ENCODE data around the gene PCDHB7. TPM values are rescaled to one million over a fixed set of nuclear protein-coding genes. Genes with fewer than 3 reads are reported as not detected.
"Not testable (repeated sequence)": the region's sequence is repeated elsewhere in the genome, so short reads cannot be mapped to it uniquely, and the experiment has no call there.

The PCDHB7 gene
- total RNA-seq = 5.1 and 6.6 TPM in 2 replicates
- polyA plus RNA-seq (2012) = 4.0 TPM

DNA sequence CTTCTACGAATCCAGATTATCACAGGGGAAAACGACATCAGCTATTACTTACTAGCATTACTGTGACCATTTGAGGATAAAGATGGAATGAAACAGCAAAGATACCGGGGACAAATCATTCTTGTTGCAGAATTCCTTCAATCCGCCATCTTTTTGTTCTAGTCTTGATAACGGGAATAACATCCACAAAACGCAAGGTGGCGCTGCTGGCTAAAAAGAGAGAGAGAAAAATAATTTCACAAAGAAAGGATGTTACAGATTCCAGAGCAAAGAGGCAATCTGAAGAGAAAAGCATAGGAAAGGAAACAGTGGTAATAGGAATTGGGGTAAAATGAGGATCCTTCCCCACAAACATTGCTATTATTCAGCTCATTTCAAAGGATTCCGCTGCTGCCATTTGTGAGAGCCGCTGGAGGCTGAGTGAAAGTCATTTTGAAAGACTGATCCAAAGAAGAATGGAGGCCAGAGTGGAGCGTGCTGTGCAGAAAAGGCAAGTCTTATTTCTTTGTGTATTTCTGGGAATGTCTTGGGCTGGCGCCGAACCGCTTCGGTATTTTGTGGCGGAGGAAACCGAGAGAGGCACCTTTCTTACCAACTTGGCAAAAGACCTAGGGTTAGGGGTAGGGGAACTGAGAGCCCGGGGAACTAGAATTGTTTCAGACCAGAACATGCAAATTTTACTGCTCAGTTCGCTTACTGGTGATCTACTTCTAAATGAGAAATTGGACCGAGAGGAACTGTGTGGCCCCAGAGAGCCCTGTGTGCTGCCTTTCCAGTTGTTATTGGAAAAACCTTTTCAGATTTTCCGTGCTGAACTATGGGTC lies at the start of gene PCDHB7:
Gene PCDHB7, plus strand, starts transcription at position 264 of the 824 bp plus-strand sequence. Its CDS starts 192 bp downstream, at position 456.
- peak; percentile 82 for DNase-seq (ENCODE audit: low read depth)

DNA sequence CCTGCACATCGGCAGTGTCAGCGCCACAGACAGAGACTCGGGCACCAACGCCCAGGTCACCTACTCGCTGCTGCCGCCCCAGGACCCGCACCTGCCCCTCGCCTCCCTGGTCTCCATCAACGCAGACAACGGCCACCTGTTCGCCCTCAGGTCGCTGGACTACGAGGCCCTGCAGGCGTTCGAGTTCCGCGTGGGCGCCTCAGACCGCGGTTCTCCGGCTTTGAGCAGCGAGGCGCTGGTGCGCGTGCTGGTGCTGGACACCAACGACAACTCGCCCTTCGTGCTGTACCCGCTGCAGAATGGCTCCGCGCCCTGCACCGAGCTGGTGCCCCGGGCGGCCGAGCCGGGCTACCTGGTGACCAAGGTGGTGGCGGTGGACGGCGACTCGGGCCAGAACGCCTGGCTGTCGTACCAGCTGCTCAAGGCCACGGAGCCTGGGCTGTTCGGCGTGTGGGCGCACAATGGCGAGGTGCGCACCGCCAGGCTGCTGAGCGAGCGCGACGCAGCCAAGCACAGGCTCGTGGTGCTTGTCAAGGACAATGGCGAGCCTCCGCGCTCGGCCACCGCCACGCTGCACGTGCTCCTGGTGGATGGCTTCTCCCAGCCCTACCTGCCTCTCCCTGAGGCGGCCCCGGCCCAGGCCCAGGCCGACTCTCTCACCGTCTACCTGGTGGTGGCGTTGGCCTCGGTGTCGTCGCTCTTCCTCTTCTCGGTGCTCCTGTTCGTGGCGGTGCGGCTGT lies 48.9 kb upstream of the PCDHB7 start:
- DNase-seq (ENCODE audit: low read depth) = not testable (repeated sequence)

DNA sequence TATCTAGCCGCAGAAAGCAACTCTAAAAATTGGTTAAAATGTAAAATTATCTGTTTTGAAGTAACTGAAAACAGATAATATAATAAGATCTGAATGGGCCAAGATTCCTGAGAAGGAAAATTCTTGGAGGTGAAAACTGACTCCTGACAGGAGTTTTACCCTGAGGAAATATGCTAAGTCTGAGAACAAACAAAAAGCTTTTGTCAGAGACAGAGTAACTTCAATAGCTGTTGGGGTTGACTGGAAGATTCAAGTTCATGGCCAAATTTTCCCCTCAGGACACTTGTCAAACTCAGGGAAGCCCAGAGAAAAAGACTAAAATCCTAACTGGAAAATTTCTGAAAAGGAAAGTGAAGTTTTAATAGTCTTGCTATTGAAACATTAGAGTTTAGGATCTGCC lies 45.1 kb upstream of the PCDHB7 start:
- no peak for DNase-seq (ENCODE audit: low read depth)

DNA sequence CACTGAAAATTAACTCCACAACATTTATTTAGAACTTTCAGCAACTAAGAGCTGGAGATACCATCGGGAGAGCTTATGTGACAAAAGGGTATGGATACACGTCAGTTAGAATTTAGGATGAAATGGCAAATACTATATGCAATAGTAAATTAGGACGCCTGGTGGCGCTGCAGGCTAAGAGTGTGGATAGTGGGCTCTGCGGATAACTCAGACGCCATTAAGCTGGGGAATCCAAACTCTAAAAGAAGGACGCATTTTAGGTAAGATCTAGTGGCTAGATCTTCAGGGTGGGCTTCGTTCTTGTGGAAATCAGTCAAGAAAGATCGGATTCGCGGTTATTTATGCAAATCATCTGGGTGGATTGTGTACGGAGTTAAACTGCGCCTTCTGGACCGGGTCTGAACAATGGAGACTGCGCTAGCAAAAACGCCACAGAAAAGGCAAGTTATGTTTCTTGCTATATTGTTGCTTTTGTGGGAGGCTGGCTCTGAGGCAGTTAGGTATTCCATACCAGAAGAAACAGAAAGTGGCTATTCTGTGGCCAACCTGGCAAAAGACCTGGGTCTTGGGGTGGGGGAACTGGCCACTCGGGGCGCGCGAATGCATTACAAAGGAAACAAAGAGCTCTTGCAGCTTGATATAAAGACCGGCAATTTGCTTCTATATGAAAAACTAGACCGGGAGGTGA lies 37.3 kb upstream of the PCDHB7 start, which contains the start of gene PCDHB5:
Gene PCDHB5, plus strand, starts transcription at position 177 of the 688 bp plus-strand sequence. Its CDS starts 229 bp downstream, at position 406.
- no peak for DNase-seq (ENCODE audit: low read depth)

DNA sequence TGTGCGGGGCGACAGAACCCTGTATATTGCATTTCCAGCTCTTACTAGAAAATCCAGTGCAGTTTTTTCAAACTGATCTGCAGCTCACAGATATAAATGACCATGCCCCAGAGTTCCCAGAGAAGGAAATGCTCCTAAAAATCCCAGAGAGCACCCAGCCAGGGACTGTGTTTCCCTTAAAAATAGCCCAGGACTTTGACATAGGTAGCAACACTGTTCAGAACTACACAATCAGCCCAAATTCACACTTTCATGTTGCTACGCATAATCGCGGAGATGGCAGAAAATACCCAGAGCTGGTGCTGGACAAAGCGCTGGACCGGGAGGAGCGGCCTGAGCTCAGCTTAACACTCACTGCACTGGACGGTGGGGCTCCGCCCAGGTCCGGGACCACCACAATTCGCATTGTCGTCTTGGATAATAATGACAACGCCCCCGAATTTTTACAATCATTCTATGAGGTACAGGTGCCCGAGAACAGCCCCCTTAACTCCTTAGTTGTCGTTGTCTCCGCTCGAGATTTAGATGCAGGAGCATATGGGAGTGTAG lies 36.7 kb upstream of the PCDHB7 start:
- DNase-seq (ENCODE audit: low read depth) = no peak

DNA sequence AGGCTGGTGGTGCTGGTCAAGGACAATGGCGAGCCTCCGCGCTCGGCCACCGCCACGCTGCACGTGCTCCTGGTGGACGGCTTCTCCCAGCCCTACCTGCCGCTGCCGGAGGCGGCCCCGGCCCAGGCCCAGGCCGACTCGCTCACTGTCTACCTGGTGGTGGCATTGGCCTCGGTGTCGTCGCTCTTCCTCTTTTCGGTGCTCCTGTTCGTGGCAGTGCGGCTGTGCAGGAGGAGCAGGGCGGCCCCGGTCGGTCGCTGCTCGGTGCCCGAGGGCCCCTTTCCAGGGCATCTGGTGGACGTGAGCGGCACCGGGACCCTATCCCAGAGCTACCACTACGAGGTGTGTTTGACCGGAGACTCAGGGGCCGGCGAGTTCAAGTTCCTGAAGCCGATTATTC lies 35.1 kb upstream of the PCDHB7 start:
- DNase-seq (ENCODE audit: low read depth) = not testable (repeated sequence)

DNA sequence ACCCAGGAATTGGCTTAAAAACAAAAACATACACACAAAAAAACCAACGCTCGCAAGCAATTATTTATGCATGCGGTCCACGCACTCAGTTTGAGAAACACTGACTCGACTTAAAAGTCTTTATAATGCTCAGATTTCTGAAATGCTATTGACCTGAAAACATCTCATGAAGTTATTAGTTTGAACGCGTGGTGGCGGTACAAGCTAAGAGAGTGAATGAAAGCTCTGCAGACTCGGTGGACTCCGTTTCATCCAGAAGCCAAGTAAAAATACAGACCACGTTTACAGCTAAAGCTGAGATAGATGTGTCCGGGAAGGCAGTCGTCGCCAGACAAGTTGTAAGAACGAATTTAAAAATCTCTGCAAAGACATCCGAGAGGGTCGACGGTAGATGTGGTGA lies 22.6 kb upstream of the PCDHB7 start, which contains the start of gene PCDHB6:
Gene PCDHB6, plus strand, starts transcription at position 246 of the 400 bp plus-strand sequence. CDS start 201 bp downstream, outside the sequence.
- DNase-seq (ENCODE audit: low read depth) = peak; percentile 44

DNA sequence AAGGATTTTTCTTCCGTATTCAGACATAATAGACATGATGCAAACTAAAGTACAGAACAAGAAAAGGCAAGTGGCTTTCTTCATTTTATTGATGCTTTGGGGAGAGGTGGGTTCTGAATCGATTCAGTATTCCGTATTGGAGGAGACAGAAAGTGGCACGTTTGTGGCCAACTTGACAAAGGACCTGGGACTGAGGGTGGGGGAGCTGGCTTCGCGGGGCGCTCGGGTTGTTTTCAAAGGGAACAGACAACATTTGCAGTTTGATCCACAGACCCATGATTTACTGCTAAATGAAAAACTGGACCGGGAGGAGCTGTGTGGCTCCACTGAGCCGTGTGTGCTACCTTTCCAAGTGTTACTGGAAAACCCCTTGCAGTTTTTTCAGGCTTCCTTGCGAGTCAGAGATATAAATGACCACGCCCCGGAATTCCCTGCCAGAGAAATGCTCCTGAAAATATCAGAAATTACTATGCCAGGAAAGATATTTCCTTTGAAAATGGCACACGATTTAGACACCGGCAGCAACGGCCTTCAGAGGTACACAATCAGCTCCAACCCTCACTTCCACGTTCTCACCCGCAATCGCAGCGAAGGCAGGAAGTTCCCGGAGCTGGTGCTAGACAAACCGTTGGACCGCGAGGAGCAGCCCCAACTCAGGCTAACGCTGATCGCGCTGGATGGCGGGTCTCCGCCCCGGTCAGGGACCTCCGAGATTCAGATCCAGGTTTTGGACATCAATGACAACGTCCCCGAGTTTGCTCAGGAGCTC lies 22.0 kb upstream of the PCDHB7 start:
- no peak for DNase-seq (ENCODE audit: low read depth)

DNA sequence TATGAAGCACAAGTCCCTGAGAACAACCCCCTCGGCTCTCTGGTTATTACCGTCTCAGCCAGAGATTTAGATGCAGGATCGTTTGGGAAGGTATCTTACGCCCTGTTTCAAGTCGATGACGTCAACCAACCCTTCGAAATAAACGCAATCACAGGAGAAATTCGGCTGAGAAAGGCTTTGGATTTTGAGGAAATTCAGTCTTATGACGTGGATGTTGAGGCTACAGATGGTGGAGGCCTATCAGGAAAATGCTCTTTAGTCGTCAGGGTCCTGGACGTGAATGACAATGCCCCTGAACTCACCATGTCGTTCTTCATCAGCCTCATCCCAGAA lies 21.5 kb upstream of the PCDHB7 start:
- DNase-seq (ENCODE audit: low read depth) = no peak

DNA sequence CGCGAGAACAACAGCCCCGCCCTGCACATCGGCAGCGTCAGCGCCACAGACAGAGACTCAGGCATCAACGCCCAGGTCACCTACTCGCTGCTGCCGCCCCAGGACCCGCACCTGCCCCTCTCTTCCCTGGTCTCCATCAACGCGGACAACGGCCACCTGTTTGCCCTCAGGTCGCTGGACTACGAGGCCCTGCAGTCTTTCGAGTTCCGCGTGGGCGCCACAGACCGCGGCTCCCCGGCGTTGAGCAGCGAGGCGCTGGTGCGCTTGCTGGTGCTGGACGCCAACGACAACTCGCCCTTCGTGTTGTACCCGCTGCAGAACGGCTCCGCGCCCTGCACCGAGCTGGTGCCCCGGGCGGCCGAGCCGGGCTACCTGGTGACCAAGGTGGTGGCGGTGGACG lies 20.8 kb upstream of the PCDHB7 start:
- DNase-seq (ENCODE audit: low read depth) = not testable (repeated sequence)

DNA sequence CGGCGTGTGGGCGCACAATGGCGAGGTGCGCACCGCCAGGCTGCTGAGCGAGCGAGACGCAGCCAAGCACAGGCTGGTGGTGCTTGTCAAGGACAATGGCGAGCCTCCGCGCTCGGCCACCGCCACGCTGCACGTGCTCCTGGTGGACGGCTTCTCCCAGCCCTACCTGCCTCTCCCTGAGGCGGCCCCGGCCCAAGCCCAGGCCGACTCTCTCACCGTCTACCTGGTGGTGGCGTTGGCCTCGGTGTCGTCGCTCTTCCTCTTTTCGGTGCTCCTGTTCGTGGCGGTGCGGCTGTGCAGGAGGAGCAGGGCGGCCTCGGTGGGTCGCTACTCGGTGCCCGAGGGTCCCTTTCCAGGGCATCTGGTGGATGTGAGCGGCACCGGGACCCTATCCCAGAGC lies 20.3 kb upstream of the PCDHB7 start:
- DNase-seq (ENCODE audit: low read depth) = not testable (repeated sequence)

DNA sequence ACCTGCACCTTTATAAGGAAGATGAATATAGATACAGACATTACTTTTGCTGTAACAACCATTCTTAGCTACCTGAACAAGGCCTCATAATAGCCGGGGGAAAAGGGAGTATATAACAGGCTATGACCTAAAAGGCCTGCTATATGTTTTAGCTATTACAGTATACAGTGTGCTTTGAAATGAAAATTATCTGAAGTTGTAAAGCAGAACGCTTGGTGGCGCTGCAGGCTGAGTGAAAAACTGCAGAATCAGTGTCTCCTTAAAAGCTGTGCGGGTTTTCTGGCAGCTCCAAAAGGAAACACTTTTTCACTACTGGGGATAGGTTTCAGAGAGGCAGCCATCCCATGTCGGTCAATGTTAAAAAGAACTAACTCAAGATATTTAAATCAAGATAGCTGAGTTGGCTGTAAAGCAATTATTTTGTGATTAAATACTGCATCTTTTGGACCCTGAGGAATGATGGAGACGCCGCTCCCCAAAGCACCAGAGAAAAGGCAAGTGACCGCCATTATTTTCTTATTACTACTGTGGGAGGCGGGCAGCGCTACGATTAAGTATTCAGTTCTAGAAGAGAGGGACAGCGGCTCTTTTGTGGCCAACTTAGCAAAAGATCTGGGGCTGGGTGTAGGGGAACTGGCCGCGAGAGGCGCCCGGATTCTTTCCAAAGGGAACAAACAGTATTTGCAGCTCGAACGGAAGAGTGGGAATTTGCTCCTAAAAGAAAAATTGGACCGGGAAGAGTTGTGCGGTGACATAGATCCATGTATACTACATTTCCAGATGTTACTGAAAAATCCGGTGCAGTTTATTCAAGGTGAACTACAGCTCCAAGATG lies 16.7 kb upstream of the PCDHB7 start:
- DNase-seq (ENCODE audit: low read depth) = no peak

DNA sequence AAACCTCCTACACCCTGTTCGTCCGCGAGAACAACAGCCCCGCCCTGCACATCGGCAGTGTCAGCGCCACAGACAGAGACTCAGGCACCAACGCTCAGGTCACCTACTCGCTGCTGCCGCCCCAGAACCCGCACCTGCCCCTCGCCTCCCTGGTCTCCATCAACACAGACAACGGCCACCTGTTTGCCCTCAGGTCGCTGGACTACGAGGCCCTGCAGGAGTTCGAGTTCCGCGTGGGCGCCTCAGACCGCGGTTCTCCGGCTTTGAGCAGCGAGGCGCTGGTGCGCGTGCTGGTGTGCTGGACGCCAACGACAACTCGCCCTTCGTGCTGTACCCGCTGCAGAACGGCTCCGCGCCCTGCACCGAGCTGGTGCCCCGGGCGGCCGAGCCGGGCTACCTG lies 15.1 kb upstream of the PCDHB7 start:
- not testable (repeated sequence) for DNase-seq (ENCODE audit: low read depth)

DNA sequence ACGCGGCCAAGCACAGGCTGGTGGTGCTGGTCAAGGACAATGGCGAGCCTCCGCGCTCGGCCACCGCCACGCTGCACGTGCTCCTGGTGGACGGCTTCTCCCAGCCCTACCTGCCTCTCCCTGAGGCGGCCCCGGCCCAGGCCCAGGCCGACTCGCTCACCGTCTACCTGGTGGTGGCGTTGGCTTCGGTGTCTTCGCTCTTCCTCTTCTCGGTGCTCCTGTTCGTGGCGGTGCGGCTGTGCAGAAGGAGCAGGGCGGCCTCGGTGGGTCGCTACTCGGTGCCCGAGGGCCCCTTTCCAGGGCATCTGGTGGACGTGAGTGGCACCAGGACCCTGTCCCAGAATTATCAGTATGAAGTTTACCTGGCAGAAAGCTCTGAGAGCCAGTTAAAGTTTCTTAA lies 14.5 kb upstream of the PCDHB7 start:
- DNase-seq (ENCODE audit: low read depth) = not testable (repeated sequence)

DNA sequence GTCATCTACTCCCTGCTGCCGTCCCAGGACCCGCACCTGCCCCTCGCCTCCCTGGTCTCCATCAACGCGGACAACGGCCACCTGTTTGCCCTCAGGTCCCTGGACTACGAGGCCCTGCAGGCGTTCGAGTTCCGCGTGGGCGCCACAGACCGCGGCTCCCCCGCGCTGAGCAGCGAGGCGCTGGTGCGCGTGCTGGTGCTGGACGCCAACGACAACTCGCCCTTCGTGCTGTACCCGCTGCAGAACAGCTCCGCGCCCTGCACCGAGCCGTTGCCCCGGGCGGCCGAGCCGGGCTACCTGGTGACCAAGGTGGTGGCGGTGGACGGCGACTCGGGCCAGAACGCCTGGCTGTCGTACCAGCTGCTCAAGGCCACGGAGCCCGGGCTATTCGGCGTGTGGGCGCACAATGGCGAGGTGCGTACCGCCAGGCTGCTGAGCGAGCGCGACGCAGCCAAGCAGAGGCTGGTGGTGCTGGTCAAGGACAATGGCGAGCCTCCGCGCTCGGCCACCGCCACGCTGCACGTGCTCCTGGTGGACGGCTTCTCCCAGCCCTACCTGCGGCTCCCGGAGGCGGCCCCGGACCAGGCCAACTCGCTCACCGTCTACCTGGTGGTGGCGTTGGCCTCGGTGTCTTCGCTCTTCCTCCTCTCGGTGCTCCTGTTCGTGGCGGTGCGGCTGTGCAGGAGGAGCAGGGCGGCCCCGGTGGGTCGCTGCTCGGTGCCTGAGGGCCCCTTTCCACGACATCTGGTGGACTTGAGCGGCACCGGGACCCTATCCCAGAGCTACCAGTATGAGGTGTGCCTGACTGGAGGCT lies 2.1 kb downstream of the PCDHB7 start:
- not testable (repeated sequence) for DNase-seq (ENCODE audit: low read depth)

DNA sequence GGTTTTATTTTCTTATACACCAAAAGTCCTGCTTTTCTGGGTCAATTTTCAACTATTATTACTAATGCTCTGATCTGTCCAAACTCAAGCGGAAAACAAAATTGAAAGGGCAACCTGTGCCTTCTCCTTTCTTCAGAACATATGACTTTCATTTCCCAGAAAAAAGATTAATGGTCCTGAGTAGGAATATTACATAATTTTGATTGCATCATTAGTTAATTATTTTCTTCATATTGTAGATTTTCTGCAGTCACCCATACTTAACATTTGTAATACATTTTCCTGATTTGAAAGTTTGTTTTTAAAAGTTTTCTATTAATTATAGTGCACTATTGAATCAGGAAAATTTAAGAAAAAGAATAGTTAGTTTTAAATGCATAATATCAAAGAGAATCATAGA lies 3.5 kb downstream of the PCDHB7 start:
- DNase-seq (ENCODE audit: low read depth) = no peak

DNA sequence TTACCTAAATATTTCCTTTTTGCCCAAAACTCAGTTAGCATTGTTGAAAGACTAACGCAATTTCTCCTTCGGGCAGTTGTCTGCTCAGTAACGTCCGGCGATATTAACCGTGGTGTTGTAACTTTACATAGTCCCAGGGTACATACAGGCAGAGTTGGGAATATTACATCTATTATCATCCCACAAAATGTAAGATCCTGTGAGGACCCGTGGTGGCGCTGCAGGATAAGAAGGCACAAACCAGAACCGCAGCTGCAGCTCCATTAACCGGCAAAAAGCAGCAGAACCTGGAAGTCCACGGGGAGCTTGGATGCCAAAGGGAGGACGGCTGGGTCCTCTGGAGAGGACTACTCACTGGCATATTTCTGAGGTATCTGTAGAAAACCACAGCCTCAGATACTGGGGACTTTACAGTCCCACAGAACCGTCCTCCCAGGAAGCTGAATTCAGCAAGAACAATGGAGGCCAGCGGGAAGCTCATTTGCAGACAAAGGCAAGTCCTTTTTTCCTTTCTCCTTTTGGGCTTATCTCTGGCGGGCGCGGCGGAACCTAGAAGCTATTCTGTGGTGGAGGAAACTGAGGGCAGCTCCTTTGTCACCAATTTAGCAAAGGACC lies 5.2 kb downstream of the PCDHB7 start, which contains the start of gene PCDHB8:
Gene PCDHB8, plus strand, starts transcription at position 214 of the 615 bp plus-strand sequence. Its CDS starts 245 bp downstream, at position 459.
- DNase-seq (ENCODE audit: low read depth) = peak; percentile 27

DNA sequence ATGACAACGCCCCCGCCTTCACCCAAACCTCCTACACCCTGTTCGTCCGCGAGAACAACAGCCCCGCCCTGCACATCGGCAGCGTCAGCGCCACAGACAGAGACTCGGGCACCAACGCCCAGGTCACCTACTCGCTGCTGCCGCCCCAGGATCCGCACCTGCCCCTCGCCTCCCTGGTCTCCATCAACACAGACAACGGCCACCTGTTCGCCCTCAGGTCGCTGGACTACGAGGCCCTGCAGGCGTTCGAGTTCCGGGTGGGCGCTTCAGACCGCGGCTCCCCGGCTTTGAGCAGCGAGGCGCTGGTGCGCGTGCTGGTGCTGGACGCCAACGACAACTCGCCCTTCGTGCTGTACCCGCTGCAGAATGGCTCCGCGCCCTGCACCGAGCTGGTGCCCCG lies 6.9 kb downstream of the PCDHB7 start:
- DNase-seq (ENCODE audit: low read depth) = not testable (repeated sequence)
